ENCODE measurements around the gene MACROH2A2. TPM values are rescaled to one million over a fixed set of nuclear protein-coding genes. Genes with fewer than 3 reads are reported as not detected.

Gene MACROH2A2
- 24.6 to 28.5 TPM (median 26.8 TPM) in 5 replicates for total RNA-seq (2022; extraction: Qiagen RNA extraction)

GRCh38 chr10:70052462-70053217 is at the start of gene MACROH2A2:
TSS of gene MACROH2A2 (plus strand) at chr10:70052846. CDS start at chr10:70075659, 22,813 bp downstream.

GRCh38 chr10:70132098-70133029 is 79.7 kb downstream of the MACROH2A2 start, which contains the start of gene AIFM2:
TSS of gene AIFM2 (minus strand) at chr10:70132825. CDS start at chr10:70124084, 8,741 bp downstream.

GRCh38 chr10:70146489-70147258 is 94.0 kb downstream of the MACROH2A2 start, which contains the start of gene TYSND1:
TSS of gene TYSND1 (minus strand) at chr10:70146700. CDS start at chr10:70146586, 114 bp downstream.

Other genes with a start within 250 kb of the MACROH2A2 start
- 28.3 to 37.4 TPM (median 33.6 TPM) in 5 replicates for gene AIFM2, start 80.0 kb downstream of the MACROH2A2 start, total RNA-seq (2022; extraction: Qiagen RNA extraction)
- 11.2 to 16.5 TPM (median 15.4 TPM) in 5 replicates for gene TYSND1, start 93.9 kb downstream of the MACROH2A2 start, total RNA-seq (2022; extraction: Qiagen RNA extraction)
- gene SAR1A, start 117.7 kb downstream of the MACROH2A2 start, total RNA-seq (2022; extraction: Qiagen RNA extraction), result 71.1 to 88.0 TPM (median 83.1 TPM) in 5 replicates
- gene PPA1, start 180.6 kb downstream of the MACROH2A2 start, total RNA-seq (2022; extraction: Qiagen RNA extraction), result 236 to 298 TPM (median 245 TPM) in 5 replicates
- gene NPFFR1, start 231.2 kb downstream of the MACROH2A2 start, total RNA-seq (2022; extraction: Qiagen RNA extraction), result 0.01 to 0.02 TPM (median 0.01 TPM) in 4 of 5 replicates, not detected in the other

Measured in A549 treated with dexamethasone at 1 μM for 4 hours (cell line).